HG02588 (cell line): Measurements from ENCODE around the gene KRT15.

ENCODE experiments used
- ATAC-seq: cut with Tn5 transposase; IDR thresholded peaks from one replicate; pipeline ENCODE4 v1.9.1; 2021; ENCODE audit warnings: mild to moderate bottlenecking, moderate library complexity; ENCODE audit not compliant: unreplicated experiment

The KRT15 gene

GRCh38 chr17:41518789-41519449, at the start of gene KRT15:
TSS of gene KRT15 (minus strand) at chr17:41518890. CDS start at chr17:41518827, 63 bp downstream.
- no peak for ATAC-seq

DNA sequence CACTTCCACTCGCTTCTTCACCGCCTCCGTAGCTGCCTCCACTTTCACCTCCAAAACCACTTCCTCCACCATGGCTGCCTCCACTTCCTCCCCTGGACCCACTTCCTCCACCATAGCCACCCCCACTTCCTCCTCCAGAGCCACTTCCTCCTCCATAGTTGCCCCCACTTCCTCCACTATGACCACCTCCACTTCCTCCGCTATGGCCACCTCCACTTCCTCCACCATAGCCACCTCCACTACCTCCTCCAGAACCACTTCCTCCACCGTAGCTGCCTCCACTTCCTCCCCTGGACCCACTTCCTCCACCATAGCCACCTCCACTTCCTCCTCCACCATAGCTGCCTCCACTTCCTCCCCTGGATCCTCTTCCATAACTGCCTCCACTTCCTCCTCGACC, 48.6 kb upstream of the KRT15 start:
- no peak for ATAC-seq

- ATAC-seq, result no peak
These were observed 46.6 kb upstream of the KRT15 start for GRCh38 chr17:41565338-41565737.

GRCh38 chr17:41563607-41564170, 45.0 kb upstream of the KRT15 start:
- ATAC-seq, result no peak

GRCh38 chr17:41561554-41561953, 42.9 kb upstream of the KRT15 start:
- ATAC-seq, result no peak

DNA sequence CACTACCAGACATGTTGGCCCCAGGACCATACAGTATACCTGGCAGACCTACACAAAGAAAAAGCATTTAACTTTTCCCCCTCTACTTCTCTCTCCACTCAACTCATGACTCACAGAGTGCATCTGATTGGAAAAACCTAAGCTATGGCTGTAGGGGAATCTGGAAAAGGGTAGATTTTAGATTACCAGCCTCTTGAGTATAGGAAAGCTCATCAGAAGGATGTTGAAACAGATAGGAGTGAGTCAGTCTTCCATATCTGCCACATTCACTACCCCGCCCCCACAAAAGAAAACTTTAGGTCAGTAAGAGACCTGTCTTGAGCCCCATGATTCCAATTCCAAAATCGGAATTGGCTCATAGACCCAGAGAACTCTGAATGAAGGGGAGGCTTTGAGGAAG, 40.9 kb upstream of the KRT15 start:
- ATAC-seq, result no peak

DNA sequence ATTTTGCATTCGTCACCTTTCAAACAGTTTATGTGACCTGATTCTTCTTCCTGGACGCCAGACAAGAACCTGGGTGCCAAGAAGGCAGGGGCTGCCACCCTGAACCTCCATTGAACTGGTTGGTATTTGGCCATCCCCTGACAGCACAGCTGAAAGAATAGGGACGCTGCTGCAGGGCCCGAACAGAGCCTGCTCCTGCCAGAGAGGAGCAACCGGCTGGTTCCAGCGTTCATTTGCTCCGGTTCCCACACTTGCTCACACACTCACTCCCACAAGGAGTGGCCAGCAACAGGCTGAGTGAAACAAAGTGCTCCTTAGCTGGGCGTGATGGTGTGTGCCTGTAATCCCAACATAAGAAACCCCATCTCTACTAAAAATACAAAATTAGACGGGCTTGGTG, 38.2 kb upstream of the KRT15 start:
- no peak for ATAC-seq

DNA sequence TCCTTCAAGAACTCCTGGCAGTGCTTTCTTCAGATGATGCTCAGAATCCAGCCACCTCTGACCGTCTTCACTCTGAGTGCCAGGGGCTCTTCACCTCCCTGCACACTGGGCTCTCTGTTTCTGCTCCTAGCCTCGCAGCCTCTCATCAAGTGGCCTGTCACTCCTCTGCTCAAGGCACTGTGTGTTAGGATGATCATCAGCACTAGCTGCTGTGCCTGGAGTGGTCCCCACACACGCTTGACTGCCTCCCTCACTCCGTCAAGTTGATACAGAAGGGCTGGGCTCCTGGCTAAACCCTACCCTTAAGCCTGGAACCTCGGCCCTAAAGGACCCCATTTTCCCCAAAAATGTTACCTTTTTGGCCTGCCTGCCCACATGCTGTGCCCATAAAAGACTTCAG, 37.6 kb upstream of the KRT15 start:
- no peak for ATAC-seq

DNA sequence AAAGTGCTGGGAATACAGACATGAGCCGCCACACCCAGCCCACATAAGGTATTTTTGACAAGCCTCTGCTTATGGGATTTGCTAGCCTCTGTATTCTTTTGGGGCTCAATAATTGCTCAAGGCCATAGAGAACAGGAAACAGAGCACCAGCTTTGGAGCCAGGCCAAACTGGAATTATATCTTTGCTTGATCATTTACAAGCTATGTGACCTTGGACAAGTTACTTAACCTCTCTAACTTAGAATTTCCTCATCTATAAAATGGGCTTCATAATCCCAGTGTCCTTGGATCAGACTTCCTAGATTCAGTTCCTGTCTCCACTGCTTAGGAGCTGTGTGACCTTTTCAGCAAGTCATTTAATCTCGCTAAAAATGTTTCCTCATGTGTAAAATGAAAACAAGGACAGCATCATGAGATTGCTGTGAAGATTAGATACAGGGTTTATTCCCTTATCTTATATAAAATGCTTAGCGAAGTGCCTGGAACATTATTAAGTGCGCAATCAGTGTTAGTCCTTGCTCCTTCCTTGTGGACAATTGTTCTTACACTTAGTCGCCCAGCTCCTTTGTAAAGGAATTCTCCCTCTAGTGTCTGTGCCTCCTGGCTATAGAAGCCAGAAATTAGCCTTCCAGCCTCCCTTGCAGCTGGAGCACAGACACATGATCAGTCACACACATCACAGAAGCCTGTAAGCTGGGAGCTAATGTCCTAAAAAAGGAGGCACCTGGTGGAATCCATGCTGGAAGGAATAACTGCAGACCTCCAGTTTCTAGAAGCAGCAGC, 36.6 kb upstream of the KRT15 start:
- ATAC-seq, result no peak

DNA sequence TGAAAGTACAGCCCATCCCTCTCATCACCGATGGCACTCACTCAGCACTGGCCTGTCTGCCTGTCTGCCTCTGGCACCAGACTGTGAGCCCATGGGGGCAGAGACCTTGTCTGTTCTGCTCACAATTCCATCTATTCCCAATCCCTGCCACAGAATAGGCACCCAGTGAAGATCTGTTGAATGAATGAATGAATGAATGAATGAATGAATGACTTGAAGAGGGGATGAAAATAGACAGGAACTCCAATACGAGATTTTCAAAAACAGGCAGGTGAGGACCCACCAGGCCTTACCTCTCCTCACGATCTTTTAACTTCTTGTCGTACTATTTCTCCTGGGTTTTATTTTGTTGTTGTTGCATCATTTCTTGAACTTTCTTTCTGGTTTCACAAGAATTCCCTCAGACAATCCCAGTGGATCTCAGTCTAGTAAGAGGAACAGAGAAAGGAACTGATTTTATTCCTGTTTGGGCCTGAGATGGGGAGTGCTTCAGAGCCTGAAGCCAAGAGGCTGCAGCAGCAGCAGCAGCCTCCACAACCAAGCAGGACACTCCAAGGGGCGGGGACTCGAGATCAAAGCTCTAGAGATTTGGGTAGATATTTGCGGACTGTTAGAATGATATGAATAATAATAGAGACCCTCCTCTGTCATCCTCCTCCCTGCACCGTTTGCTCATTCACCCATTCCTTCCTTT, 35.4 kb upstream of the KRT15 start:
- no peak for ATAC-seq

DNA sequence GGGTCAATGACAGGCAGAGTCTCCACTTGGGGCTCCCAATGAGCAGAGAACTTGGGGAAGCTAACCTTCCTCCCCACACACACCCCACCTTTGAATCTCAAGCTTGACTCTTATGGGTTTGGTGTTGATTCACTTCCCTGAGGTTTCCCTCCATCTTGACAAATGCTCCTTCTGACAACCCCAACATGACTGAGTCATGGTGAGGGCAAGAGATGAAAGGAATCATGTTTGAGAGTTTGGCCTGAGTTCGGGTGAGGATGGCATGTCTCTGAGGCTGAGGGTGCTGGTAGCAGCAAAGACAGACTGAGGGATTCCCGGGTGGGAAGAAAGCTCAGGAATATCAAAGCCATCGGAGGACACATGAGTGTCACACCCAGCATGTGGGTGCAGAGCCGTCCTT, 34.5 kb upstream of the KRT15 start:
- no peak for ATAC-seq

- no peak for ATAC-seq
These were observed 33.8 kb upstream of the KRT15 start for GRCh38 chr17:41552455-41552854.

DNA sequence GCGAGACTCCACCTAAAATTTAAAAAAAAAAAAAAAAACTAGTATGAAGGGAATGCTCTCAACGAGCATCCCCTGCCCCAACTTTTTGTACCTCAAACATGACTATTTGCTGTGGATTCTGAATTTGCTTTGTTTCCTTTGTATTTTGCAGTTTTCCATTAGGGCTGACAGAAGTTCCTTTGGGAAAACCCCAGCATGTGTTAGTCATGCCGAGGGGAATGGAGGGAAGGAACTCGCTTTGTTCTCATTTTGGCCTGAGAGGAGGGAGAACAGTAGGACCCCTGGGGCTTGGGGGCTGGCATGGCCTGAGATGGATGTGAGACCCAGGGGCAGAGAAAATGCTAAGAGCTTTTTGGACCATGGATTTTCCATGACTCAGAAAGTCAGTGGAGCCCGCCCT, 32.7 kb upstream of the KRT15 start:
- ATAC-seq, result no peak

DNA sequence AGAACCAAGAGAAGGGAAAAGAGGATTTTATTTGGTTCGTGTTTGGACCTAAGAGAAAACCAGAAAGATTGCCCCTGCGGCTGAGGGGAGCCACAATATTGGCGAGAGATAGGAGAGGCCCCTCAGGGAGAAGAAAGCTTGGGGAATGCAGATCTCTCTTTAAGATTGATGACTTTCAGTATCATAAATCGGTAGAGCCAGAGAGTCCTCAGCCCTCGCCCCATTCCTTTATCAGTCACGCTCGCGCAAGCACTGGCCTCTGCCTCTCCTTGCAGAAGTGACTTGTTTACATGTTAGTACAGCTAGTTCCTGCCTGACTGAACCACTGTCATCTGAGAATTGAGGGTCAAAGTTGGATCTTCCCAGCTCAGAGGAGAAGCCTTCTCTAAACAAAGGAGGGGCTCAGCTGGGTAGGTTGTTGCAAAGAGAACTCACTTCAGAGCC, 30.9 kb upstream of the KRT15 start:
- ATAC-seq, result no peak

DNA sequence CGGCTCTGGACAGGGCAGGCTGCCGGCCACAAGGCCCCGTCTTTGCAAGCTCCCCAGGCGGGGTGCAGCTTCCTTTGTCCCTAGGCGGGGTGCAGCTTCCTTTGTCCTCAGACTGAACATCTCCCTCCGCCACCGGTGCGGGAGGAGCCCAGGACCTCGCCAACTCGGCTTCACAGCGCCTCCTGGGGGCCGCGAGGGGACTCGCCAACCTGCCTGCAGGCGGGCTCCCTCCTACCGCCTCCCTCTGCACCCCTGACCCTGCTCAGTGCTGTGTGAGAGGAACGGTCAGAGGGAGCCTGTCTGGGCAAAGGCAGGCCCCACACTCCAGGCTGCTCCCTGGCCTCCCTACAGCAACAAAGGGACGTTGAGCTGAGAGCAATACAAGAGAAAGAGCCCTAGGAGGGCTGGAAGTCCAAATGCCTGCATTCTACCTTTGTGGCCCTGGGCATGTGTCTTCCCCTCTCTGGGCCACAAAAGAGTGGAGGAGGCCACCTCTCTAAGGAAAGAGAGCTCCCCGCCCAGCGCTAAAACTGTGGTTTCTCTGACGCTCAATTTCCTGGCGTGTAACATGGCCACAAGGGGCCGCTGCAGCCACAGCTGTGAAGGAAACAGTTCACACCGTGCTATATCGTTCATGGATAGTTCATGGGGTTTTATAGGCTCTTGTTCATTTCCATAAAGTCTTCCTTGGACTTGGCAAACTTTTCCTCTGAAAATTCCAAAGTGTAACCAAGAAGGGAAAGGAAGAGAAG, 30.3 kb upstream of the KRT15 start:
- ATAC-seq, result no peak

DNA sequence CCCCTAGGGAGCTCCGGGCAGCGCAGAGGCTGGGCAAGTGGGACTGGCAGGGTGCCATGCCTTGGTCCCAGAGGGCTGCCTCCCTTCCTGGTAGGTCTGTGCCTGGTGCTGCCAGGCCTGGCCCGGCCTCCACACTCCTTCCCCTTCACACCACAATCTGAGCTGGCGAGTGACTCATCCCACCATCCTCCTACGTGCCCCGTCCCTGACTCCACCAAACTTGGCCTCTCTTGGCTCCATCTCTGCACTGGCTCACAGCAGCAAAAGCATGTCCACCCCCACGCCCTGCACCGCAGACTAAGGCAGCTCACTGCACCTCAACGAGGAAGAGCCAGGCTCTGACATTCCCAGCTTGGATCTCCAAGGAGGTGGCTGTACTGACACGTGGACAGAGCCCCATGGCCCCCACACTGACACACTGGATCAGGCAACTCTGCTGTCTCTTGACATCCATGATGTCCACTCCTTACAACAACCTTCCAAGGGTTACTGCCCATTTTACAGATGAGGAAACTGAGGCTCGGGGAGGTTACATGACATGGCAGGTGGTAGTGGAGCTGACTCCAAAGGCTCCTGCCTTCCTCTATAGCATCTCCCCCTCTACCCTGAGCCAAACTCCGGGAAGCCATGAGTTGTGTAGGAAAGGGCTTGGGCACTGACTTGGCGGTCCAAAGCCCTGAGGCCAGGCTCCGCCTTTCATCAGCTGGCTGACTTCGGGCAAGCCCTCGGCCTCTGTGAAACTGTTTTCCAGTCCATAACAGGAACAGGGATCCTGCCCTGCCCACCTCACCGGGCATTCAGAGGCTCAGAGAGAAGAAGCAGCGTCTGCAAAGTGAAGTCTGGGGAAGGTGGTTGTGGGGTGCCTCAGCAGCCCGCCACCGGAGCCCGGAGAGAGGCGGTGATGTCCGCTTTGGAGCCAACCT, 29.5 kb upstream of the KRT15 start:
- ATAC-seq, result no peak

GRCh38 chr17:41547378-41547841, 28.7 kb upstream of the KRT15 start:
- ATAC-seq, result no peak

GRCh38 chr17:41546819-41547218, 28.1 kb upstream of the KRT15 start:
- no peak for ATAC-seq

GRCh38 chr17:41545829-41546410, 27.2 kb upstream of the KRT15 start:
- ATAC-seq, result no peak
